ENCODE data around the gene MAP3K3.
A peak's percentile ranks its signal among the peaks of the same experiment; 100 is the strongest.

The MAP3K3 gene

DNA sequence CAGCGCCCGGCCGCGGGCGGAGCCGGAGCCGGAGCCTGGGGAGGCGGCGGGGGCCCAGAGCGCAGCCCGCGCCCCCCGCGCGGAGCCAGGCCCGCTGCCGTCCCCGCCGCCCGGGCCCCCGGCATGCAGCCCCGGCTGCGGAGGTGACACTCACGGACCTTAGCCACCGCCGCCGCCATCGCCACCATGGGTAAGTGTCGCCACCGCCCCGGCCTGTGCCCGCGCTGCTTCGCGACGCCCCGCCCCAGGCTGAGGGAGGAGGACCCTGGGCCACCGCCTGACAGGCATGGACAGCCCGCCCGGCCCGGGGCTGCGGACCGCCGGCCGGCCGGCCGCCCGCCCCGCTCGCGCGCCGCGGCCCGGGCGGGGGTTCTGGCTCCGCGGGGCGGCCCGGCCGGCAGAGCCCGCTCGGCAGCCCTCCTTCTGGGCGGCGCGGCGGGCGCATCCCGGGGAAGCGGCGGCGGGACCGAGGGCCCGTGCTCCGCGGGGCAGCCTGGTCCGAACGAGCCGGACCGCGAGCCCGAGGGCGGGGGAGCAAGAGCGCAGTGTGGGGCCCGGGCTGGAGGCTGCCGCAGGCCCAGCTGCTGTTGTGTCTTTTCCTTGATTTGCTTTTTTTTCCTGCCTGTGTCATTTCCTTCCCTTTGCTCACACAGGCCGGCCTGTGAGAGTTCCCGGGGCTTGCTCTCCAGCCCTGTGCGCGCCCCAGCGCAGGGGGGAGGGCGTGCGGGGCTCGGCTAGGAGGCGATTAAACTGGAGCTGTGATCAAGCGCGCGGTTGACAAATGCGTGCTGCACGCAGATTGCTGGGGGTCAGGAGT lies 565 bp downstream of the MAP3K3 start:
- DNase-seq = peak; percentile 76

DNA sequence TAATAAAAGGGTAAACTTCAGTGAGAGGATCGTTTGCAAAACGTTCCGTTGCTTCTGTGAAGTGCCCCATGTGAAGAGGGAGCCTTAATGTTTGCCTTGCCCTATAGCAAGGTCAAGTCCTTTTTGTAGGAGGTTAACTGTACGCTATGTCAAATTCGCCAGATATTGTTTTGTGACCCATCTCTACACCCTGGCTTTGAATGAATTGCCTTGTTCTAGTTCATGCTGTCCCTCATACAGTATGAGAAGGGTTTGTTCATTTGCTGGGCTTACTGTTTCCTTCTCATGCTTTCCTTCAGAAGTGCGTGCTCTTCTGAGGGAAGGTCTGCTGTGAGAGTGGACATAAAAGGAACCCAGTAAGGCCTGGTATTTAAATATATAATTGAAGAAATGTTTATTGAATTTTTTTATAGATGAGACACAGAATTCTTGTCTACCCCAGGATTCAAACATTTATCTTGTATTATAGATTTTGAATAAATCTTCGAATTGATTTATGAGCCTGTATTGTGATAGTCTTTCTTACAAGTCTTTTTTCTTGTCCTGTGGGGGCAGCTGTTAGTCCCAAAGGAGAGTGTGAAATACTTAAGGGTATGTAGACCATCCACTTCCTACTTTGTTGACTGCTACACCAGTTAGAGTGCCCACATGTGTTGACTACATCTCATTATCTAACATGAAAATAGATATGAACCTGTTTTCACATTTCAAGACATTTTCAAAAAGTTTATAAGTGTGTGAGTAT lies 1.7 kb downstream of the MAP3K3 start:
- no peak for DNase-seq

- DNase-seq = no peak
Measured at GRCh38 chr17:63624531-63624880, 2.3 kb downstream of the MAP3K3 start.

DNA sequence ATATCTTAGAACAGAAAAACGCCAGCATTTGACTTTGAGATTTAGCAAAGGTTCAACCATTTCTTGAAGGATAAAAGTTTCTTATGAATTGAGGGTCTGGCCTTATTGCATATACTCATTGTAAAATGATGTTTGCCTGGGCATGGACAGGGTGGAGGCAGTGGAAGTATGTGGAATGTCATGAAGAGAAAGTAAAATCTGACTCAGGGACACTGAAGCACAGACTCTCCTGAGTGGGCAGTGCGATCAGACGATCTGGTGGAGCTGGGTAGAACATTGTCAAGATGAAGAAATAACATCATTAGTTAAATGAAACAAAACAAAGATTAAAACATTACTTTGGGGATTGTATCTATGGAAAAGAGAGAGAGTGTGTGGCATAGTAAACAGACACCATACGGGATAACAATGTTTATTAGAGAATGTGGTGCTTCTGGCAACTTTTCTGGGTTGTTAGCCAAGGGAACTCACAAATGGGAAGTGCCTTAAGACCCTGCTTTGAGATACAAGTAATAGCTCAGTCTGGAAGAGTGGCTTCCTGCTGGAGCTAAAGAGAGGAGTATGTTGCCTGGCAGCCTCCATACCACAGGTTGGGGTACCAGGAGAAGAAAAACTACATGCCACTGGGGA lies 4.4 kb downstream of the MAP3K3 start:
- no peak for DNase-seq

- DNase-seq = no peak
Measured at GRCh38 chr17:63629627-63630026, 7.4 kb downstream of the MAP3K3 start.

- DNase-seq = no peak
Measured at GRCh38 chr17:63631062-63631461, 8.8 kb downstream of the MAP3K3 start.

- no peak for DNase-seq
Measured at GRCh38 chr17:63631626-63632025, 9.4 kb downstream of the MAP3K3 start.

- no peak for DNase-seq
Measured at GRCh38 chr17:63633742-63634141, 11.5 kb downstream of the MAP3K3 start.

- no peak for DNase-seq
Measured at GRCh38 chr17:63634163-63634562, 11.9 kb downstream of the MAP3K3 start.

DNA sequence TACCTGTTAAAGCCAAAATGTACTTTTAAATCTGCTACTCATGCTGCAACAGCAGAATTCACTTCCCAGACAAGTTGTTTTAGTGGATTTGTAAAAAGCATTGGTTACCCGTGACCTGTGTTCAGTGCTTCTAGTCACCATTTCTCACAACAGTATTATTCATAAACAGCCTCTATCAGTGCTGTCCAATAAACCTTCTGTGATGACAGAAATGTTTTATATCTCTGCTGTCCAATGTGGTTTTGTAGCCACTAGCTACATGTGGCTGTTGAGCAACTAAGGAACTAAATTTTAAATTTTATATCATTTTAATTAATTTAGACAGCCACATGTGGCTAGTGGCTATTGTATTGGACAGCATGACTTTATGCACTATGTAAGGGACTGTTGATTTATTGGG lies 12.6 kb downstream of the MAP3K3 start:
- no peak for DNase-seq

DNA sequence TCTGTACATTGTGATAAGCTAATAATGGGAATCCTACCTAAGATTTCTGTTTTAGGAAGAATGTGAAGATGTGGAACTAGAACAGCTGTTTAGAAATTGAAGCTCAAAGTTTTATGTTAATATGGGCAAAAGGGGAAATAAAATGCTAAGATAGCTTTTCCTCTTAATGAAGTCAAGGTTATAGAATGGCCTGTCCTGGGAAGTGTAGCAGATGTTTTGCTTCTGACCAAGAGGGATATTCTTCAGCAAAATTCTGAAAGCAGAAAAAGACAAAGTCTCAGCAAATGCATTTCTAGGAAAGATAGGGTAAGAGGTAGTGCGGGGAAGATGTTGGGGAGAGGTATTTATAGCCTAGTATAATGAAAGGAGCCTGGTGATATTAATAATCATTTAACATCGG lies 13.1 kb downstream of the MAP3K3 start:
- DNase-seq = no peak

- DNase-seq = no peak
Measured at GRCh38 chr17:63635787-63636186, 13.6 kb downstream of the MAP3K3 start.

- no peak for DNase-seq
Measured at GRCh38 chr17:63639125-63639524, 16.9 kb downstream of the MAP3K3 start.

DNA sequence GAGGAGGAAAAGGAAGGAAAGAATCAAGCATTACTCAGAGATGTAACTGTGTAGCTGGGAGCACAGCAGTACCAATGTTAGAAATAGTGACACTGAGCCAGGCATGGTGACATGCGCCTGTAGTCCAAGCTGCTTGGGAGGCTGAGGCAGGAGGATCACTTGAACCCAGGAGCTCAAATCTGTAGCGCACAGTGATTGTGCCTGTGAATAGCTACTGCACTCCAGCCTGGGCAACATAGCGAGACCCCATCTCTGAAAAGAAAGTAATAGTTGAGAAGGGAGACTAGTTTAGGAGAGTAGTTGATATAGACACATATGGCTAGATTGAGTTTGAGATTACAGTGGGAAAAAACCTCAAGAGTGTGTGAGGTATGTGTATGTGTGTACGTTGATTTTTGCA lies 17.8 kb downstream of the MAP3K3 start:
- no peak for DNase-seq

- no peak for DNase-seq
Measured at GRCh38 chr17:63641692-63642448, 19.7 kb downstream of the MAP3K3 start.

GRCh38 chr17:63644846-63645245 lies 22.6 kb downstream of the MAP3K3 start:
- DNase-seq = no peak

DNA sequence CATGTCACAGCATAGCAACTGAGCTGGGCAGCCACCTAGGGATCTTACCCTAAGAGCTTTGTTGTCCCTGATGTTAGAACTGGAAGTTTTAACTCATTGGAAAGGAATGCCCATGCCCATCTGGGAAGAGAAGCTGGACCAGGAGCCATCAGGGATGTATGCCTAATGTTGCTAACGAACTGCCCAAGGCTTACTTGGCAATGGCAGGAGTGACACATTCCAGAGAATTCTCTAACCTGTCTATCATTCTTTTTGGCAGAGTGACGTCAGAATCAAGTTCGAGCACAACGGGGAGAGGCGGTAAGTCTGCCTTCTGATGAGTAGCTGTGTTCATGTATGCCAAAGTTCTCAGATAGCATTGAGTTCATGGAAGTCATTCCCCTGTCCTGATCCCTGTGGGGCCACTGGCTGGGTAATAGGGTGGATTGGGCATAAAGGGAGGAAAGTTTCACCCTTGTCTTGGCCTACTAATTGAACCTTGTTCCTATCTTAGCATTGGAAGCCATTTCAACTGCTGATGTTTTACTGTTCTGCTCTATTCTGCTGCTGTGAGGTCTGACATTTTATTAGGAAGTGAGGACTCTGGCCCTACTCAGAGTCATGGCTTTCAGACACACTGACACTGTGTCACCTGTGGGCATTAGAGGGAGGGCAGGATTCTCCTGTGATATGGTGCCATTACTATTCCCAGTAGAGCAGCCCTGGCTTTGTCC lies 23.7 kb downstream of the MAP3K3 start:
- DNase-seq = no peak

- DNase-seq = no peak
Measured at GRCh38 chr17:63646488-63646806, 24.2 kb downstream of the MAP3K3 start.

DNA sequence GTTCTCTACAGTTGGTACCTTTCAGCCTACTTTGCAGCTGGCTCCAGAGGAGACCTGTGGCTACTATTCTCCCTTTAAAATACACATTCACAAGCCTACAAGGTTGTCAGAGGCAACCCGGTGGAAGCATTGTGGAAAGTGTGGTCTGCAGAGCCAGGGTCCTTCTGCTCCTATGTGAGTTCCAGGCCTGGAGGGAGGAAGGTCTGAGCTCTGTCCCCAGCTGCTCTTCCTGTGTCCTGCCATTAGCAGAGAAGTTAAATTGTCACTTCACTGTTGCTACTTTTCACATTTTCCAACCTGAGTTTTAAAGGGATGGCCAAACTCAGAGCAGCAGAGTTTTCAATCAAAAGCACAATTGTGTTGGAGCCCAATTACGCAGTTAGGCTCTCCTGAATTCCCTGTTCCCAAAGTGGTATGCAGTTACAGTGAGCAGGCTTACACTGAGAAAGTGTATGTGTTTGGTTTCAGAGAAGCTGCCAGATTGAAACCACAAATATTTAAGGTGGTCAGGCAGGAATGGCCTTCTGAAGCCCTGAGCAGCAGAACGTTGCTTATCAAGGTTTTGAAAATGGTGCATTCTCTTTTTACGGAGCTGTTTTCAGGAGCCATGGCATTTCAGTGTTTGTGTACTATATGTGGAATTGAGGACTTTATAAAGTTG lies 25.0 kb downstream of the MAP3K3 start:
- DNase-seq = no peak

GRCh38 chr17:63647936-63648335 lies 25.7 kb downstream of the MAP3K3 start:
- DNase-seq = no peak

DNA sequence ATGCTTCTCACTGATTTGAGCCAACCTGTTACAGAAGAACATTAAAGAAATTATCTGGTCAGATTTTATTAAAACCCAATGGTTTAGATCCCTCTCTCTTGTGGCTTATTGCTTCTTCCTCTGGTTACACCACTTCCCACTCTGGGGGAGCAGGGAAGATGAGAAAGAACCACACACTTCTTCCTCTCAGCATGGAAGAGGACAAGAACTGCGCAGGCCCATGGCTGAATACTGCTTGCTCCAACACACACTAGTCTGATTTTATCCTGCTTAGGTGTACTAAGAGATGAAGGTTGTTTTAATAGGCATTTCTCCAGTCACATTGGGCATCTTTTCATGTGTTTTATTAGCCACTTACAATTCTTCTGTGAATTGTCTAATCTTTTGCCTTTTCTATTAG lies 27.6 kb downstream of the MAP3K3 start:
- DNase-seq = no peak

- DNase-seq = no peak
Measured at GRCh38 chr17:63652106-63652505, 29.9 kb downstream of the MAP3K3 start.

All from retina (tissue), 1 donor.